Measurements from ENCODE around the gene ASB6.
A peak's percentile ranks its signal among the peaks of the same experiment; 100 is the strongest.

ASB6 gene

GRCh38 chr9:129623331-129623730 lies 18.6 kb downstream of the ASB6 start:
- DNase-seq, result no peak

GRCh38 chr9:129620669-129621295 lies 21.2 kb downstream of the ASB6 start, which contains the start of gene C9orf50:
Gene C9orf50, minus strand, starts transcription at chr9:129621101. Its CDS starts 527 bp downstream, at chr9:129620574.
- DNase-seq, result peak; percentile 71

- peak; percentile 24 for DNase-seq
These were observed 21.9 kb downstream of the ASB6 start for GRCh38 chr9:129619787-129620668.

- DNase-seq, result no peak
These were observed 24.8 kb downstream of the ASB6 start for GRCh38 chr9:129617167-129617566.

- no peak for DNase-seq
These were observed 26.3 kb downstream of the ASB6 start for GRCh38 chr9:129615407-129616285.

- no peak for DNase-seq
These were observed 27.0 kb downstream of the ASB6 start for GRCh38 chr9:129614932-129615331.

- DNase-seq, result no peak
These were observed 28.3 kb downstream of the ASB6 start for GRCh38 chr9:129613520-129614175.

GRCh38 chr9:129612815-129613519 lies 29.0 kb downstream of the ASB6 start:
- DNase-seq, result no peak

- DNase-seq, result no peak
These were observed 29.8 kb downstream of the ASB6 start for GRCh38 chr9:129612123-129612522.

GRCh38 chr9:129611307-129611800 lies 30.6 kb downstream of the ASB6 start:
- DNase-seq, result no peak

- DNase-seq, result peak; percentile 43
These were observed 31.3 kb downstream of the ASB6 start for GRCh38 chr9:129610473-129611306.

GRCh38 chr9:129610213-129610472 lies 31.8 kb downstream of the ASB6 start:
- DNase-seq, result no peak

- no peak for DNase-seq
These were observed 32.3 kb downstream of the ASB6 start for GRCh38 chr9:129609486-129610212.

- DNase-seq, result no peak
These were observed 33.1 kb downstream of the ASB6 start for GRCh38 chr9:129608561-129609481.

GRCh38 chr9:129607027-129607387 lies 34.9 kb downstream of the ASB6 start:
- DNase-seq, result no peak

GRCh38 chr9:129606161-129607026 lies 35.6 kb downstream of the ASB6 start:
- DNase-seq, result no peak

- DNase-seq, result no peak
These were observed 37.2 kb downstream of the ASB6 start for GRCh38 chr9:129604766-129605163.

GRCh38 chr9:129604056-129604765 lies 37.7 kb downstream of the ASB6 start:
- no peak for DNase-seq

Measured in NCI-H1105 treated with DMSO at 0.1 percent for 48 hours (cell line).